HG03139 (cell line): ENCODE results near the gene ZMIZ2.
A peak's percentile ranks its signal among the peaks of the same experiment; 100 is the strongest.
"Not testable (repeated sequence)": the region's sequence is repeated elsewhere in the genome, so short reads cannot be mapped to it uniquely, and the experiment has no call there.

Experiments
- ATAC-seq: cut with Tn5 transposase; IDR thresholded peaks from one replicate; pipeline ENCODE4 v1.9.1; 2021; ENCODE audit not compliant: unreplicated experiment

ZMIZ2 gene

GRCh38 chr7:44727937-44728262 lies 20.7 kb upstream of the ZMIZ2 start:
- no peak for ATAC-seq

GRCh38 chr7:44729949-44730590 lies 18.6 kb upstream of the ZMIZ2 start:
- no peak for ATAC-seq

GRCh38 chr7:44732971-44733370 lies 15.7 kb upstream of the ZMIZ2 start:
- ATAC-seq: not testable (repeated sequence)

- ATAC-seq: no peak
Measured at GRCh38 chr7:44733708-44734481, 14.8 kb upstream of the ZMIZ2 start.

- ATAC-seq: no peak
Measured at GRCh38 chr7:44735403-44736165, 13.1 kb upstream of the ZMIZ2 start.

- ATAC-seq: no peak
Measured at GRCh38 chr7:44736896-44737295, 11.8 kb upstream of the ZMIZ2 start.

GRCh38 chr7:44738051-44738723 lies 10.5 kb upstream of the ZMIZ2 start:
- no peak for ATAC-seq

GRCh38 chr7:44738876-44739665 lies 9.6 kb upstream of the ZMIZ2 start:
- no peak for ATAC-seq

- no peak for ATAC-seq
Measured at GRCh38 chr7:44740055-44740454, 8.6 kb upstream of the ZMIZ2 start.

GRCh38 chr7:44743750-44744149 lies 4.9 kb upstream of the ZMIZ2 start:
- ATAC-seq: no peak

- ATAC-seq: peak; percentile 13
Measured at GRCh38 chr7:44748948-44749731, 493 bp downstream of the ZMIZ2 start.

GRCh38 chr7:44749992-44750391 lies 1.3 kb downstream of the ZMIZ2 start:
- no peak for ATAC-seq

GRCh38 chr7:44750424-44750823 lies 1.8 kb downstream of the ZMIZ2 start:
- ATAC-seq: no peak

GRCh38 chr7:44750921-44751571 lies 2.4 kb downstream of the ZMIZ2 start:
- ATAC-seq: peak; percentile 45

GRCh38 chr7:44752822-44753221 lies 4.2 kb downstream of the ZMIZ2 start:
- no peak for ATAC-seq

GRCh38 chr7:44754802-44755697 lies 6.4 kb downstream of the ZMIZ2 start:
- ATAC-seq: no peak

GRCh38 chr7:44755698-44756627 lies 7.3 kb downstream of the ZMIZ2 start:
- ATAC-seq: no peak
